Measurements from ENCODE around the gene HNRNPA1.
A peak's percentile ranks its signal among the peaks of the same experiment; 100 is the strongest.
"Not testable (repeated sequence)": the region's sequence is repeated elsewhere in the genome, so short reads cannot be mapped to it uniquely, and the experiment has no call there.

Gene HNRNPA1

DNA sequence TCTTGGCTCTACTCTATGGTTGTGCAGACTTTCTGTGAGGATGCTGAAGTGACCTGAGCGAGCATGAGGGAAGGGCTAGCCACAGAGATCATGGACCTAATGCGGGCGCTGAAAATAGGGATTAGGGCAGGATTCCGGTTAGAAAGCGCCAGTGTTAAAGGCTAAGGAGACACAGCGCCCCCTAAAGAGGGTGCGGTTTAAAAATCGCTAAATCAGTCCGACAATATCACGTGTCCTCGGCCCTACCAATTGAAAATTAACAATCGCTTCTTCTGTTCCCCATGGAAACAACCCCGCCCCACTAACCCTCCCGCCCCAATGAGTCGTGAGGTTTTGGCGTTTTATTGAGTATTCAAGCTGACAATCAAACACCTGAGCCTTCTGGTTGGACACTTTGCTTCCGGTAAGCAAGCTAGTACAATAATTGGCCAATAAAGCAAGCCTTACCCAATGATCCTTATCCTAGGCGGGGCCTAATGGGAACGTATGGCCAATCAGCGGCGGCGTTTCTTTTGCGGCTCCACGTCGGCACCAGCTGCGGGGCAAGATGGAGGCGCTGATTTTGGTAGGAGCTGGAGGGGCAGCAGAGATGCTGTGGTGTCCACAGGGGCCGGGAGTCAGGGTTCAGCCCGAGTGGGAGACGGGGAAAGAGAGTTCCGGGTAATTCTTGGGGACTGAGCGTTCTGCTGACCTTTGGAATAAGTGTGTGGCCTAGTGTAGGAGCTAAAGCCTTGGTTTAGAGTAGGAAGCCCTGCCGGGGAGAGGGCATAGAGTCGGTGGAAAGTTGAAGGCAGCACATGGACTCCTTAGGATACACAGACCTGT is 44.3 kb downstream of the HNRNPA1 start, which contains the start of gene COPZ1 (continued):
- TF ChIP-seq ZNF600 (tag by site-specific recombination; IDR thresholded peaks at IDR 0.05) (peak; percentile 75), GLI4 (tag by site-specific recombination; IDR thresholded peaks at IDR 0.05) (0 out of 2 replicates have a peak, but pooled peaks have one; percentile 25), ZNF571 (tag by site-specific recombination; IDR thresholded peaks at IDR 0.05) (no peak), ZNF311 (tag by site-specific recombination; IDR thresholded peaks at IDR 0.05; ENCODE audit: borderline replicate concordance) (no peak), ZXDB (tag by site-specific recombination; IDR thresholded peaks at IDR 0.05) (peak; percentile 87), ZBTB8A (tag by site-specific recombination; IDR thresholded peaks at IDR 0.05) (peak; percentile 95), ZSCAN30 (tag by site-specific recombination; IDR thresholded peaks at IDR 0.05) (peak; percentile 51; the same call in 1 of the 2 replicates), ZNF433 (tag by site-specific recombination; IDR thresholded peaks at IDR 0.05; ENCODE audit: low read depth) (no peak), ZIC2 (tag by site-specific recombination; IDR thresholded peaks at IDR 0.05) (0 out of 2 replicates have a peak, but pooled peaks have one; percentile 12), ZNF394 (tag by site-specific recombination; IDR thresholded peaks at IDR 0.05; ENCODE audit: borderline replicate concordance) (peak; percentile 60; the same call in 1 of the 2 replicates), ZNF248 (tag by site-specific recombination; IDR thresholded peaks at IDR 0.05) (no peak)
- TF ChIP-seq, protein P1, sequence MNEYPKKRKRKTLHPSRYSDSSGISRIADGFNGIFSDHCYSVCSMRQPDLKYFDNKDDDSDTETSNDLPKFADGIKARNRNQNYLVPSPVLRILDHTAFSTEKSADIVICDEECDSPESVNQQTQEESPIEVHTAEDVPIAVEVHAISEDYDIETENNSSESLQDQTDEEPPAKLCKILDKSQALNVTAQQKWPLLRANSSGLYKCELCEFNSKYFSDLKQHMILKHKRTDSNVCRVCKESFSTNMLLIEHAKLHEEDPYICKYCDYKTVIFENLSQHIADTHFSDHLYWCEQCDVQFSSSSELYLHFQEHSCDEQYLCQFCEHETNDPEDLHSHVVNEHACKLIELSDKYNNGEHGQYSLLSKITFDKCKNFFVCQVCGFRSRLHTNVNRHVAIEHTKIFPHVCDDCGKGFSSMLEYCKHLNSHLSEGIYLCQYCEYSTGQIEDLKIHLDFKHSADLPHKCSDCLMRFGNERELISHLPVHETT (tag by site-specific recombination; IDR thresholded peaks at IDR 0.05): peak; percentile 72; the same call in 1 of the 2 replicates

DNA sequence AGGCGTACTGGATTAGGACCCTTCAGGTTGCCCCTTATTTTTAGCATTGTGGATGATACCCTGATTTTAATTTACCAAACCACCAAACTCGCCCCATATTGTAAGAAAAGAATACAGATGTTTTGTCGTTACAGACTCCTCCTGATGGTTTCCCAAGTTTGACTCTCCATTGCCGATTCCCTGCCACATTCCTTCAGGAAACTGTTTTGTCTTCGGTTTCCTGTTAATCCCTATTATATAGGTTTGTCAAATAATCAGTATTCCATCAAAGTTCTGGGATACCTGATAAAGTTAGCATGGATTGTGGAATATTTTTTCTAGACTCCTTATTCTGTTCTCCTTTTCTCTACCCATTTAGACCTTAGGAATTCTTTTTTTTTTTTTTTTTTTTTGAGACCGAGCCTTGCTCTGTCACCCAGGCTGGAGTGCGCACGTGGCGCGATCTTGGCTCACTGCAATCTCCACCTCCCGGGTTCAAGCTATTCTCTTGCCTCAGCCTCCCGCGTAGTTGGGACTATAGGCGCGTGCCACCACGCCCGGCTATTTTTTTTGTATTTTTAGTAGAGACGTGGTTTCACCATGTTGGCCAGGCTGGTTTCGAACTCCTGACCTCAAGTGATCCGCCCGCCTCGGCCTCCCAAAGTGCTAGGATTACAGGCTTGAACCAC is 45.0 kb downstream of the HNRNPA1 start:
- H3K4me3 ChIP-seq (ENCODE audit: low read depth, low read length): peak overlapping the region; percentile 88
- H3K9me3 ChIP-seq (ENCODE audit: control insufficient read depth, insufficient read depth, low read depth, low read length); H3K4me1 ChIP-seq (ENCODE audit: control insufficient read depth, insufficient read depth, low read length); H3K36me3 ChIP-seq (ENCODE audit: control insufficient read depth in 2 of 2, insufficient read depth in 1 of 2, low read length in 2 of 2): not testable (repeated sequence)
- TF ChIP-seq YY2 (tag by site-specific recombination; IDR thresholded peaks at IDR 0.05) (0 out of 2 replicates have a peak, but pooled peaks have one; percentile 1), ZBTB17 (tag by site-specific recombination; IDR thresholded peaks at IDR 0.05) (peak; percentile 24; the same call in 1 of the 2 replicates), ZNF24 (tag by site-specific recombination; IDR thresholded peaks at IDR 0.05) (0 out of 2 replicates have a peak, but pooled peaks have one; percentile 7), ZNF76 (tag by site-specific recombination; IDR thresholded peaks at IDR 0.05; ENCODE audit: borderline replicate concordance, low read depth) (0 out of 2 replicates have a peak, but pooled peaks have one; percentile 2), ZNF501 (tag by site-specific recombination; IDR thresholded peaks at IDR 0.05) (peak; percentile 20; the same call in 1 of the 2 replicates), IKZF3 (tag by site-specific recombination; IDR thresholded peaks at IDR 0.05) (peak; percentile 46; the same call in 1 of the 2 replicates), ZNF335 (tag by site-specific recombination; conservative IDR thresholded peaks at IDR 0.05) (peak; percentile 71), SCRT2 (tag by site-specific recombination; IDR thresholded peaks at IDR 0.05) (peak; percentile 1)
- TF ChIP-seq, protein P2, sequence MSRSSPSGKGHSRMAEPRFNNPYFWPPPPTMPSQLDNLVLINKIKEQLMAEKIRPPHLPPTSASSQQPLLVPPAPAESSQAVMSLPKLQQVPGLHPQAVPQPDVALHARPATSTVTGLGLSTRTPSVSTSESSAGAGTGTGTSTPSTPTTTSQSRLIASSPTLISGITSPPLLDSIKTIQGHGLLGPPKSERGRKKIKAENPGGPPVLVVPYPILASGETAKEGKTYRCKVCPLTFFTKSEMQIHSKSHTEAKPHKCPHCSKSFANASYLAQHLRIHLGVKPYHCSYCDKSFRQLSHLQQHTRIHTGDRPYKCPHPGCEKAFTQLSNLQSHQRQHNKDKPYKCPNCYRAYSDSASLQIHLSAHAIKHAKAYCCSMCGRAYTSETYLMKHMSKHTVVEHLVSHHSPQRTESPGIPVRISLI (tag by site-specific recombination; IDR thresholded peaks at IDR 0.05): 0 out of 2 replicates have a peak, but pooled peaks have one; percentile 50
- TF ChIP-seq, protein P1 (tag by site-specific recombination; IDR thresholded peaks at IDR 0.05): peak; percentile 3; the same call in 1 of the 2 replicates
- peak overlapping the region; percentile 70 for H3K27ac ChIP-seq (ENCODE audit: extremely low read depth, low read depth, low read length)
- CTCF ChIA-PET: interaction anchor here (0.6 to 5.8 kb wide), 27 partner anchors 8 to 1687 kb away, joined by 3 to 69 read pairs (median 6); partner anchors contain the start of genes CBX5, HNRNPA1 and NFE2
- POLR2A ChIA-PET: interaction anchor here (0.6 to 2.8 kb wide), 20 partner anchors 8 to 98 kb away, joined by 3 to 47 read pairs (median 5); partner anchors contain the start of genes CBX5, HNRNPA1 and NFE2

All from HEK293 (cell line).